Activated T-helper 9 cell treated with anti-CD3 and anti-CD28 coated beads, Interleukin-2, amount 50 U/mL, for 16 hours (primary cell): ENCODE data around the gene SMIM21.

Experiments
- DNase-seq: peaks from one replicate; pipeline ENCODE4 v3.0.0-alpha.2; 2020; ENCODE audit warnings: low read depth

SMIM21 gene

DNA sequence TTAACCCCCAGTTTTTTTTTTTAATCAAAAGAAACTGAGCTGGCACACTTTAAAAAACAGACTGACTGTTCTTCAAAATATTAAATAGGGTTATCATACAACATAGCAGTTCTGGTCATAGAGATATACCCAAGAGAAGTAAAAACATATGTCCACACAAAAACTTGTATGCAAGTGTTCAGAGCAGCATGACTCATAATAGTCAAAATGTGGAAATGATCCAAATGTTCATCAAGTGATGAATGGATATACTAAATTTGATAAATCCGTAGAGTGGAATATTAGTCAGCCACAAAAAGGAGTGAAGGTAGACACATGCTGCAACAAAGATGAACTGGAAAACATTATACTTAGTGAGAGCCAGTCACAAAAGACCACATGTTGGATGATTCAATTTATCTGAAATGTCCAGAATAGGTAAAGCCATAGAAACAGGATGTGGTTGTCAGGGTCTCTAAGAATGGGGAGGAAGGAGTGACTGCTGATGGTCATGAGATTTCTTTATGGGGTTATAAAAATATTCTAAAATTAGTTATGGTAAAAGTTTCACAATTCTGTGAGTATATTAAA lies 5.1 kb downstream of the SMIM21 start:
- no peak for DNase-seq

DNA sequence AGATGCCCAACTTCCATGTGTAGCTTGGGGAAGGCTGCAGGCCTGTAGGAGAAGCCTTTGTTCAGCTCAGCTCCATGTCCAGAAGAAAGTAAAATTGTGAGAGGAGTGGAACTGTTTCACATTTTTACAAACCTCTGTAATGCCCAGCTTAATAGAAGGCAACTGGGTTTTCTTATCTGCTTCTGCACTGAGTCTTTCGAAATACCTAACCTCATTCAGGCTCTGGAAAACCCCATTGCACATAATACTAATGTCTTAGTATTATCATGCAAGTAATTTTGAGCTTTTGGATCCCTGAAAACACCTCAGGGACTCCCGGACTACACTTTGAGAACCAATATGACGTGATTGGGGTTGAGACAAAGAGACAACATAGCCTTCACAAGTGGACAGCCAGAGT lies 5.8 kb downstream of the SMIM21 start:
- no peak for DNase-seq

DNA sequence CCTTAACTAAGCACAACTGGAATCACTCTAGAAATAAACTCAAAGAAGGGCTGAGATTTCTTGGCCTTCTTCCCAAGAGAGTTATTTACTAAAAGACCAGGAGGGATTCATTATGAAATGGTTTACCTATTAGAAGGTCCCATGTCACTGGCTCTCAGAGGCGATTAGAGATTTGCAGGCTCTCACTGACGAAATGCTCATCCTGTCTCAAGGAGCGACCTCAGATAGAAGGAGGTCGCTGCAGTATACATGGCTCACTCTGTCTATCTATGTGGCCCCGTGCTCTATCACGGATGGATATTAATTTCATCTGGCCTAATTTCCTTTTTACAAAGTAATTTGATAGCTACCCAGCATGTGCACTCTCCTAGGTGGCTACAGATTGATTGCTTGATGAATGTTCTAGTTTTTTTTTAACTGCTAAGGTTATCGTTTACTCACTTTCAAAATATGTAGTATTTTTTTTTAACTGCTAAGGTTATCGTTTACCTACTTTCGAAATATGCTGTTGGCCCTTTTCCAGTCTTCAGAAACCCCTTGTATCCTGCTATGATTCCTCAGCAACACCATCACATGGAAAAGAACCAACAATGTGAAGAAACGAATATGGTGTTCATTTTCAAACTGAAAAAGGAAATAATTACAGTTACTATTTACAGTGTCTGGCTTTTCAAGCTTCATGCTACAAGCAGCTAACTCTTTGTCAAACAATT lies 9.1 kb downstream of the SMIM21 start:
- DNase-seq = no peak

DNA sequence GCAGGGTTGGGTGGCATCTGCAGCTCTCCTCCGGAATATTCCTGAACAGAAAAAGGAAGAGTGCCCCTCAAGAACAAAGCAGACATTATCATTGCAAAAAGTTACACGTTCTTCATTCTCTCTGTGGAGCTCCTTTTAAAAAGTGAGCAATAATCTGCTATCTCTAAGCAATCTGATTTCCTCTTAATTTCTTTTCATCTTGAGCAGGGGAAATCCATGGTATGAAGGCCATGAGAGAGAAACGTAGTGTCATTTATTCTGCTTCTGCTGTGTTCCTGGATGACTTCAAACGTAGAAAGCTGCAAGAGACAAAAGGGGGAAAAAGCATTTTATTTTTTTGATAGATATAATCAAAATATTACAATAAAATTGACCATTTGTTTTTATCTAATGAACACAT lies 16.9 kb downstream of the SMIM21 start:
- no peak for DNase-seq

DNA sequence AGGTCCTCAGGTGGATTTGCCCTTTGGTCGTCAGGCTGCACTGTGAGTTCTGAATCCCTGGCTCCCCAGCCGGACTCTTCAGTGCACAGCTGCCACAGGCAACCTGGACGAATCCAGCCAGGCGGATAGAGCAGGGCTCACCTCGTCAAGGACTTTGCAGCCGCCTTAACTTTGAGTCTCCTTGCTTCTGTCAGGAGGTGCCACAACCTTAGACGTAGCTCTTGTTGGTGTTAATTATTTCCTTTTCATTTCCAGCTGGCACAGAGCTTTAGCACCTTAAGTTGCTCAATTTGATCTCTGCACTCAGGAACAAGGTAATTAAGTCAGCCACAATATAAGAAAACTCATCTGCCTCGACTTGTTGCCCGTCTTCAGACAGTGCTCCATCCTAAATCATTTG lies 17.7 kb downstream of the SMIM21 start:
- DNase-seq = no peak

DNA sequence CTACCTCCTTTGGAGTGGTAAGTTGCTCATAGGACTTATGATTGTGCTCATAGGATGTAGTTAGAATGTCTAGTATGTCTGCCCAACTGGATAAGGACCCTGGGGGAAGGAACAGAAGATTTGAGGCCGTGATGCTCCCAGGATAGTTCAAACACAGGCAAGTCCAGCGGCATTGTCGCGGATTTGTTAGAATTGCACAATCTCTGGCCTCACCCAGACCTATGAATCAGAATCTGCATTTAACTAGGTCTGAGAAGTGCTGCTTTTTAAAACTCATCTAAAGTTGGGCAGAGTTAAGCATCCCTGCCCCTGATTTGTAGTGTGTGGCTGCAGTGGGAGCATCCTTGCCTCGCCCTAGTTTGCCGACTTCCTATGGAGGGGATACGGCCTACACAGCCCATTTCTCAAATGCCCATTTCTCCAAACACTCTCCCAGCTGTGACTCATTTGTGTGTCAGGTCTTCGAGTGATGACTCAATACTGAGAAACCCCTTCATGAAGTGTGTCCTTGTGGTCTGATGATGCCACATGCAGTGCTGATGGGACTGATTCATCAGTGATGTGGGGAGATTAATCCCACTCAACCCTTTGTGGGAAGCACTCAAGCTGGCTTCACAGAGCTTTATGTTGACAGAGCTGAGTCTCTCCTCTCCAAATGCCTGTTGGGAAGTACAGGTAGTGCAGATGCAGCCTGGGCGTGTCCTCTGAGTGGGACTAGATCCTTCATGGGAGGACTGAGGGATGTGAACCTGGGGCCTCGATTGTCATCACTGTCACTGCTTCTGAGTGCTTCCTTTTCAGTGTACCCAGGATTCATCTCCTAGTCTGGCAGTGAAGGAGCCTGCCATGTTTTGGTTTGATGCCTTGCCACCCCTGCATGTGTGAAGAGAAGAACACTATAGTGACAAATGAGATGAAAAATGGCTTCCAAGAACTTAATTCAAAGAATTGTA lies 18.7 kb downstream of the SMIM21 start:
- no peak for DNase-seq

DNA sequence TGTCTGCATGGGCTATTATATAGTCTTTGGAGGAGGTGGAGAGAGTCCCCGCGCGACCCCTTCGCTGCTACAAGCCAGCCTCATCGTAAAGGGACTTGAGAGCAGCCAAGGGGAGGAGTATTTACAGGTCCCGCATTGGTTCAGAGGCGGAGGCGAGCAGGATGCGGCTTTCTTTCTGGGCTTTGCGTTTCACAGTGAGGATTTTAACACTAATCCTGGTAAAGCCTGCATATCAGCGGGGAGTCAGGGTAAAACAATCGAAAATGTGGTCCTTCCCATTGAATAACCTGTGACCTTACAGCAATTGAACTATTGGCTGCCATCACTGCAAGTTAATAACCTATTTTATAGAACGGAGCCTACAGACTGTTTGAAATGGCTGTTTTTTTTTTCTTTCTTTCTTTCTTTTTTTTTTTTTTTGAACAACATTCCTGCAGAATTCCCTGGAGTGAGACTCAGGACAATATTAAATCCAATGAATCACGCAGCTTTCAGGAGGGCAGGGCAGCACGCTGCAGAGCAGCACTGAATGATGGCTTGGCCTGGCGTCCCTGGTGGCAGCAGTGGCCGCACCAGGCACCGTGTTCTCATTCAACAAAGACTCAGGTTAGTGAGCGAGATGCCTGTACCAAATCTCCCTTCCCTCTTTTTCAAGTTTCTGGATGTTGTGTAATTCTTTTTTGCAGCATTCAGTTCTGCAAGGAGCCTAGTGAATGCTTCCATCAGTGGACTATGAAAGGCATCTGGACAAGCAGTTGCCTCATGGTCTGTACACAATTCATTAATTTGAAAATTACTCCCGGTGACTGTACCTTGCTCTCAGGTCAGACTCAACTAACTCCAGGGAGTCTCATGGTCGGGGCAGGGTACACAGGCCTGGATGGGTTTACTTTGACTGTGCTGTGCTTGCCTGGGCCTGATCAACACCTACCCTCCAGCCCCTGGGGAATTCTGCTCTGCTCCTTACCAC lies 19.8 kb downstream of the SMIM21 start:
- no peak for DNase-seq

DNA sequence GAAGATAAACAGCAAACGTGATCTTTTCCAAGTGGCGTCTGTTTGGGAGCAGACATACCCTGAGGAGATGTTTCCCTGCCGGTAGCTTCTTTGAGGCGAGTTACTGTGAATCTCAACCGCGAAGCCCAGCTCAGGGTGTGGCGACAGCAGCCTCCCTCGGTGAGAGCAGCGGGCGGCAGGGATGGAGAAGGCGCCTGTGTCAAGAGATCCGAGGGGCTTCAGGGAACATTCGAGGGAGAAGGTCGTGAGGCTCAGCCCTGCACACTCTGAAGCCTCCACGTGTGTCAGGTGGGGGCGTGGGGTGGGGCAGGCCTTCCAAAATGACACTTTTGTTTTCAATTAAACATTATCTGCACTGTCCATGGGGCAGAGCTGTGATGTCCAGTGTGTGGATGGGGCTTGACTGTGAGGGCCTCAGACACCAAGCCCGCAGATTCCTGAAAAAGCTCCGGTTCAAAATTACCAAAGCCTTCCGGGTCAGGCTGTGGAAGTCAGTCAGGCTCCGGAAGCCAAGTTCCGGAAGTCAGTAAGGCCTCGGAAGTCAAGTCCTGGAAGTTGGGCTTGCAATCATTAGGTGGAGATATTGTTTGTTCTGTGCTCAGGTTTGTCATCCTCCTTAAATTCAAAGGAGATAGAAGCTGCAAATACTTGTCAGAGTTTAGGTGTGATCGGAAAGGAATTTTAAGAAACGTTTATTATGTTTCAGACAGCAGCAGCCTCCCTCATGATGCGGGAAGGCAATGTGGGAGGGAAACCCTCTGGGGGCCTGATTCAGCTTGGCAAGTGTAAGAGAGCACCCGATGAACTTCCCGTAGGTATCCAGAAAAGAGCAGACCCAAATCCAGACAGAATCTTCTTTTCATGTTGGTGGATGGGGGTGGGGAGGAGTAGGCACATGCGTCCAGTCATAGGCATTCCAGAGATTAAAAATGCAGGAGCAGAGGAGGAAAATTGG lies 20.7 kb downstream of the SMIM21 start:
- DNase-seq = no peak

DNA sequence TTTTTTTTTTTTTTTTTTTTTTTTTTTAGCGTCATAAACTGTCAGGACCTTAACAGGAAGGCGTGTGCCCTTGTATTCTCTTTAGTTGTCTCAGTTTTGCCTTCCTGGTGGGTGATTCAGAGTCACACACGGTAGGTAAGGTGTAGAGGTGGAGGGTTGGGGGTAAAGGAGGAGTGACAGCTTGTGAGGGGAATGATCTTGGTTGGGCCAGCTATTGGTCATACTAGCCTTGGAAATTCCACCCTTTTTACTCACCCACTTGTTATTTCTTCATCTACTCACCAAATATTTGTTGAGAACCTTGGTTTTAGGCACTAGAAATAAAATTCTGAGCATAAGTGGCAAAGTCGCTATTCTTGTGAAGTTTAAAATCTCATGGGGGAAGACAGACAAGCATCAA lies 22.2 kb downstream of the SMIM21 start:
- DNase-seq = no peak

DNA sequence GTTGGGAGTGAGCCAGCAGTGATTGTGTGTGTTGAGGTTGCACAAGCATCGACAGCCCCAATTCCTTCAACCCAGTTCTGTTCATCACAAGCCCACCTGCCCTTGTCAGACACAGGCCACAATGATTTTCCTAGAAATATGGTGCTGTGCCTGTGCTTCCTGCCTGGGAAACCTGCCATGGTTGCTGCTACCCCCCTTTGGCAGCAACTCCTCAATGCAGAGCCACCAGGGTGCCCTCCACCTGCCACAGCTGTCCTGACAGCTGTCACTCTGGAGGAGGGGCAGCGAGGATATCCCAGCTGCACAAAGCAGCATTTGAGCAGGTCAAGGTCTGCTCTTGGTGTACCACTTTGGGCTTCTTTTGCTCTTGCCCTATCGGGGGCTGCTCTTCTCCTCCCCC lies 27.1 kb downstream of the SMIM21 start:
- no peak for DNase-seq

DNA sequence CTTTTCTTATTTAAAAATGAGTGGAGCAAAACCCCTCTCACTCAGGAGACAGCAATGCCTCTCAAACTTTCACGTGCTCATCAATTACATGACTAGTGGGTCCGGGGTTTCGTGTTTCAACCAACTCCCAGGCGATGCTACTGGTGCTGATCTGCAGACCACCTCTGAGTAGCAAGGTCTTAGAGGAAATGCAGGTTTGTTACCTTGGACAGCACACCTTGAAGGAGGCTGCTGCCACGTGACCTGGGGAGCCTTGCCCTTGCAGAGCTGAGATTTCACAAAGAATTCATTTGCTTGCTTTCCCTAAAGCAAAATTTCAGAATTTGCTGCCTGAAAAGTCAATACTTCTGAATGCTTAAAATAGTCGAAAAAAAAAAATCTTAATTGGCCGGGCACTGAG lies 32.4 kb downstream of the SMIM21 start:
- no peak for DNase-seq

DNA sequence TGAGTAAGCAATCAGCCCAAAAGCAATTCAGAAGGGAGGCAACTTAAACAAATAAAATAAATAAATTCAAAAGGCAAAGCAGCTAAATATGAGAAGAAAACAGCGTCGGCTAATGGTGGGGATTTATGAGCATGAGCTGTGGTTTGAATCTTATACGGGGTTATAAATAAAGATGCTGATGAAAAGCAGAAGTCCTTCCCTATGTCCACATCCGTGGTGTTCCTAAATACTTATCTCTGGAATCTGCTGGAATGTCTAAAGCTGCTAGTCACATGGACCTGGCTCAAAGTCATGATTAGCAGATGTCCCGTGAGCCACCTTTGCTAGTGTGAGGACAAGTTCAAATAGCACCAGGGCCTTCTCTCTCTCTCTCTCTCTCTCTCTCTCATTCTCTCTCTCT lies 33.8 kb downstream of the SMIM21 start:
- no peak for DNase-seq

DNA sequence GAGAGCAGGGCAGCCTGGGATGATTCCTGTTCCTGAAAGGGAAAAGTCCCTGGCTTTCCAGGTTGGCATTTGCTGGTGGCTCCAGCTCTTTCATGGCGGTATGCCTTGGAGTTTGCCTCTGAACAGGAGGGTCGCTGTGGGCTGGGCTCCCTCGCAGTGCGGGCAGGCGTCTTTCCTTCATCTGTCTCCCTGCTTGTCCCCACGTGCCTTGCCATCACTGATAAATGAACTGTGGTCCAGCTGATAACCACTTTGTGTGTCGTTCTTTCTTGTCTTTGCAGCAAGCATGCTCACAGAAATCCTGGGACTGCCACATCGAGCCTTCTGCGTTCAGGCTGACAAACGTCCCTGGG lies 35.3 kb downstream of the SMIM21 start:
- no peak for DNase-seq

DNA sequence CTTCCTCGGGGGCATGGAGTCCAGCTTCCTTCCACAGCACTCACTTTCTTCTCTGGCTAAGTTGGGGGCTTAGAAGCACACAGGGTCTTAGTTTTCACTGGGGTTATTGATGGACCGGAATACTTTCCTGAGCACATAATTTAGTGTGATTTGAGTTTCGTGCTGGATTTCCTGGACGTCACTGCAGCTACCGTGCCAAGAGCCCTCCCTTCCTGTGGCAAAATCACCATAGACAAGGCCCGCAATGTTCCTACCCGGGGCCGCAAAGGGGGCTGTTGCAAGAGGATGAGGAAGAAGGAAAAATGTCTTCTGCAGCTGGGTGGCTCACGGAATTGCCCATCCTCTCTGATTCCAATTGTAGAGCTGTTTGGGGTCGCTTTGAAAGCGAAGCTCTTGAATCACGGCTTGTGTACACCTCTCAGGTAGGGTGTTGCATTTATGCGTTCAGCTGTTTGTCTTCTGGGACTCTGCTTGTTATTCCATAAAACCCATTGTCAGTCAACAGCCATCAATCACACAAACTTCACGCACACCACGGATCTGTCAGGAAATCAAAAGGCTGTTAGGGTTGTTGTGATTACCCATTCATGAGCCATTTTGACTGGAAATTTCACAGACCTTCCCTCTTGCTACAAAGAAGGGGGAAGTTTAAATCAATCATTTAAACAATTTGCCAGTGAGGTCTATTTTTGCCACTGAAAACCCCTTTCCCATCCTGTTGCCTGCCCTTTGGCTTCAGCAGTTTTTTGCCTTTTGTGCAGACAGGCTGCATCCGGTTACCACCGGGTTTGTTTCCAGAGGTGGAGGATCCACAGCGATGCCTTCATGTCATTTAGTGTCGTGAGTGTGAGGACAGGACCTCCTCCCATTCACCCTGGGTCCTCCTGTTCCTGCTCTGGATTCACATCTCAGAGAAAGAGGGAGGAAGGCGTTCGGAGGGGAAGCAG lies 36.0 kb downstream of the SMIM21 start:
- DNase-seq = no peak

DNA sequence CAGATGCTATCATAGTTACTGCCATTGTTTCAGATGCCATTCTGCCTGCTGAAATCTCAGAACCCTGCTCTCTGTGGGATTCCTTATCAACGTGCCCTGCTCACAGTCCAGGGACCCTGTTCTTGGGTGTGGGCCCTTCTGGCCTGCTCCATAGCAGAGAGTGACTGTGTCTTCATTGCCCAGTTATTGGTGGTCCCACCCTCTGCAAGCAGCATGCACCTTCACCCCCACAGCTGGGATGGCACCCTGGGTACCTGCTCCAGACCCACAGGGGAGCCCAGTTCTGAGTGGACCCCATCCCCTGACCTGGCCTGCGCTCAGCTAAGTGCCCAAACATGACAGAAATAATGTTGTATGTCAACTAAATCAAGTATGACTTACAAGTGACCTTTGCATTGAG lies 36.6 kb downstream of the SMIM21 start:
- no peak for DNase-seq

DNA sequence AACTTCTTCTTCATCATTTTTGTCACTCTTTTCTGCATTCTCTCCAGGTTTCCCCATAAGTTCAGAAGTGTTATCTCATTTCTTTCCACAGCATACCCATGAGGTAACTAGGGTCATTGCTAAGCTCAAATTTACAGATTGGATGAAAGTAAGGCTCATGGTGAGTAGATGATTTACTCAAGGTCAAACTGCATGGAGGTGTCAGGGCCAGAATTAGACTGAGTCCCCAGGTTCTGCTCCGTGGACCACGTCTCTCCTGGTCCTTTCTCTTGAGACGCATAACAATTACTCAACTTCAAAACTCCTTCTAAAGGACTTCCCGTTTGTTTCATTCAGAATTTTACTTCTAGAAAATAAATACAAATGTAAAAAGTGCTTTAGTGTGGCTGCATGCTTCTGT lies 43.4 kb downstream of the SMIM21 start:
- DNase-seq = no peak

DNA sequence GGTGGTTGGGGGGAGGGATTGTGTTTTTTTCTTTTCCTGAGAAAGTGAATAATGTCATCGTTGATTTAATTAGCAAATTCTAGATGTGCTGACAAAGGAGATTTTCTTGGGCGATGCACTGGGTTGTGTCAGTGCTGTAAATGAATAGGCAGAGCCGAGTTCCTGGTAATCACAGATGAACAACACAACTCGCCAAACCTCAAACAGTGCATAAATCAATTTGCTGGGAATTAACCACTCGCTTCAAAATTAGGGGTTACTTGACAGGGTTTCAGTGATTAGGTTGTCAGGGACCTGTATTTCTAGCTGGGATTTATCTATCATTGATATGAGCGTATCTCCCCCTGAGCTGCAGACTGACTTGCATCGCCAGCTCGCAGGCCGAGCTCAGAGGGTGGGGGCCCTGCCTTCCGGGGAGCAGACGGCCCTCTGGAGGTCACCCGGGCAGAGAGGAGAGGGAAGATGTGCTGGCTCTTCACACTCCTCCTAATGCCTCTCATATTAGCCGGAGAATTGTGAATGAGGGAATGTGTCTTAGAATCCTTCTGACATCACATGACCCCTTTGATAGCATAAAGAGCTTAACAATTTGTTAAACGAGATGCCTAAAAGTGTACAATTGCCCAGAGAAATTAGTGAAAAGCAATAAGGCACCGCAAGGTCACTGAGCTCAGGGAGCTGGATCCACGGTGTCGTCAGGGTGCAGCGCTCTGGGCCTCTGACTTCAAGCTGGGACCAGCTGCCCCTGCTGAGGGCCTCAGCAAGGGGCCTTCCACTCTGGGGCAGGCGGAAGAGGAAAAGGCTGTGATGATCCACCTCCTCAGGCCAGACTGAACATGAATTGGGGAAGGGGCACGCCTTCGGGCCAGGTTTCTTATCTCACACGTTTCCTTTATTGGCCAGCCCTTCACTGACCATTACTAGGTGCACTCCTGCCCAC lies 48.9 kb downstream of the SMIM21 start:
- DNase-seq = no peak

DNA sequence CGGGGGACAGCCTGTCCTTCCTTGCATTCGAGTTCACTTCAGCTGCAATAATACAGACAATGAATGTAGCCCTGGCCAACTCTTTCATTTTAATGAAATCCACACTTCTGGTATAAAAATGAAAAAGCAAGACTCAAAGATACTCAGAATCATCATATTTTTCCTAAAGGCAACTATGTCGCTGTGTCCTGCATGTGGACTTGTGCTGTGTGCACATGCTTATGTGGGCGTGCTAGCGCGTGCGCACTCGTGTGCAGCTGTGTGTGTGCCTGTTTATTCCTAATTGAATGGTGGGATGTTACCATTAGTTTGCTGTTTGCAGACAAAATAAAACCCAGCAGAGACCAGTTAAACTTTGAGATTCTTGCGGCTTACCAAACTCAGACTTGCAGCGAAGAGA lies 49.6 kb downstream of the SMIM21 start:
- DNase-seq = no peak

DNA sequence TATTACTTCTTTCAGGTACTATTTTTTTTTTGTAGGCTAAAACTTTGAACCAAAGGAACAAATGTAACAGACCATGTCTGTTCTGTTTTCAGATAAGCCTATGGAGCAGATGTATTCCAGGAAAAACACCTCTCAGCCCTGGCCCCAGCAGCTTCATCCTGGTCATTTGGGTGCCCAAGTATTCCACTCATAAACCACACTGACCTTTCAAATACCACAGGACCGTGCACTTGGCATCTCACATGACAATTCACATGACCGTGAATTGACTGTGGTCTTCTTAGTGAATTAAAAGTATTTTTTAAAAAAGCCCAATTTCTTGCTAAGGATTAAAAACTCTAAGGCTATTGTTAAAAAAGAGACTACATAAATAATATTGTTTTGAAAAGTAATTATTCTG lies 50.2 kb downstream of the SMIM21 start:
- no peak for DNase-seq
